NOMO-1 (cell line): ENCODE data around the gene NECAB3.
"Not testable (repeated sequence)": the region's sequence is repeated elsewhere in the genome, so short reads cannot be mapped to it uniquely, and the experiment has no call there.

Experiments
- DNase-seq, 2 experiments: peaks; one replicate each; lab custom pipeline; 2025; ENCODE audit not compliant: unreplicated experiment in 2 of 2; lab: John Stamatoyannopoulos, UW

NECAB3 gene

GRCh38 chr20:33653218-33653899 is 20.9 kb downstream of the NECAB3 start:
- peak in 1 of 2 experiments; percentile 22 for DNase-seq

GRCh38 chr20:33651562-33652048 is 22.6 kb downstream of the NECAB3 start:
- no peak for DNase-seq

- DNase-seq: no peak
Measured at GRCh38 chr20:33650753-33651561, 23.3 kb downstream of the NECAB3 start.

- DNase-seq: no peak
Measured at GRCh38 chr20:33650111-33650752, 24.0 kb downstream of the NECAB3 start.

GRCh38 chr20:33649201-33649681 is 25.0 kb downstream of the NECAB3 start:
- DNase-seq: no peak

- no peak for DNase-seq
Measured at GRCh38 chr20:33648396-33649004, 25.7 kb downstream of the NECAB3 start.

GRCh38 chr20:33647603-33648395 is 26.4 kb downstream of the NECAB3 start:
- no peak for DNase-seq

GRCh38 chr20:33646959-33647602 is 27.1 kb downstream of the NECAB3 start:
- DNase-seq: not testable (repeated sequence)

- no peak for DNase-seq
Measured at GRCh38 chr20:33646191-33646590, 28.0 kb downstream of the NECAB3 start.

- DNase-seq: no peak
Measured at GRCh38 chr20:33645396-33645795, 28.8 kb downstream of the NECAB3 start.

- DNase-seq: no peak
Measured at GRCh38 chr20:33645072-33645358, 29.2 kb downstream of the NECAB3 start.

- no peak for DNase-seq
Measured at GRCh38 chr20:33644313-33645071, 29.7 kb downstream of the NECAB3 start.

GRCh38 chr20:33640287-33640686 is 33.9 kb downstream of the NECAB3 start:
- peak in 1 of 2 experiments; percentile 4 for DNase-seq

- no peak for DNase-seq
Measured at GRCh38 chr20:33636776-33637175, 37.5 kb downstream of the NECAB3 start.

- no peak for DNase-seq
Measured at GRCh38 chr20:33635341-33635740, 38.9 kb downstream of the NECAB3 start.

- not testable (repeated sequence) for DNase-seq
Measured at GRCh38 chr20:33631910-33632309, 42.3 kb downstream of the NECAB3 start.

- DNase-seq: no peak
Measured at GRCh38 chr20:33630507-33630906, 43.7 kb downstream of the NECAB3 start.

GRCh38 chr20:33629979-33630378 is 44.2 kb downstream of the NECAB3 start:
- DNase-seq: no peak

- DNase-seq: no peak
Measured at GRCh38 chr20:33629533-33629932, 44.7 kb downstream of the NECAB3 start.
